ENCODE data around the gene AJUBA. TPM values are rescaled to one million over a fixed set of nuclear protein-coding genes. Genes with fewer than 3 reads are reported as not detected.
A peak's percentile ranks its signal among the peaks of the same experiment; 100 is the strongest.
"Not testable (repeated sequence)": the region's sequence is repeated elsewhere in the genome, so short reads cannot be mapped to it uniquely, and the experiment has no call there.

AJUBA gene
- polyA plus RNA-seq, 1 donor = 97.2 TPM

DNA sequence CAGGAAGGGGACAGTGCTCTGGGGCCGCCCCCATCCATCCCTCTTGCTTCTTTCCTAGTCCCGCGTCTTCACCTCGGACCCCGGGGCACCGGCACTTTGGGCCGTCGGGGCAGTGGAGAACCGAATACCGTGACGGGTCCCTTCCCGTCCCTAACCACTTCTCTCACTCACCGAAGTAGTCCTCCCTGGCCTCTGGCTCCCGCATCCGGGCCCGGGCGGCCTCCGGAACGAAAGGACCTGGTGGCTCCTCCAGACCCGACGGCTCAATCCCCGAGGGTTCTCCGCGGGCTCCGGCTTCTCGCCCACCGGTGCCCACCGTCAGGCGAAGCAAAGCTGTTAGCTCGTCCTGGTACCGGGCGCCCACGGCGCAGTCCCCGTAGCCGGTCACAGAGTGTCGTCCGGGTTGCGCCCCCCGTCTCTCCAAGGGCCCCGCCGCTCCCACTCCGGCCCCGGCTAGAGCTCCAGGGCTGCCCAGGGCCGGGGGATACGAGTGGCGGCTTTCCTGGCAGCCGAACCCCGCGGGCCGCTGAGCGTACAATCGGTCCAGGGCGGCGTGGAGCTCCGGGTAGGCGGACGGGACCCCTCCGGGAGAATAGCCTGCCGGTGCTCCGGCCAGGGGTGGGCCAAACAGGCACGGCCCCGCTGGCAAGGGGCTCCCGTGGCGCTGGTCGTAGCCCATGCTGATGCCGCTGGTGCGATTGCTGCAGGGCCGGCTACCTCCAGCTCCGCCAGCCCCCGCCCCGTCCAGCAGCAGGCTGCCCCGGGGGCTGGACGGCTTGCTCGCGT, 1.1 kb downstream of the AJUBA start:
- DNase-seq = no peak

GRCh38 chr14:22980672-22981089, 1.7 kb downstream of the AJUBA start:
- DNase-seq = peak; percentile 59

DNA sequence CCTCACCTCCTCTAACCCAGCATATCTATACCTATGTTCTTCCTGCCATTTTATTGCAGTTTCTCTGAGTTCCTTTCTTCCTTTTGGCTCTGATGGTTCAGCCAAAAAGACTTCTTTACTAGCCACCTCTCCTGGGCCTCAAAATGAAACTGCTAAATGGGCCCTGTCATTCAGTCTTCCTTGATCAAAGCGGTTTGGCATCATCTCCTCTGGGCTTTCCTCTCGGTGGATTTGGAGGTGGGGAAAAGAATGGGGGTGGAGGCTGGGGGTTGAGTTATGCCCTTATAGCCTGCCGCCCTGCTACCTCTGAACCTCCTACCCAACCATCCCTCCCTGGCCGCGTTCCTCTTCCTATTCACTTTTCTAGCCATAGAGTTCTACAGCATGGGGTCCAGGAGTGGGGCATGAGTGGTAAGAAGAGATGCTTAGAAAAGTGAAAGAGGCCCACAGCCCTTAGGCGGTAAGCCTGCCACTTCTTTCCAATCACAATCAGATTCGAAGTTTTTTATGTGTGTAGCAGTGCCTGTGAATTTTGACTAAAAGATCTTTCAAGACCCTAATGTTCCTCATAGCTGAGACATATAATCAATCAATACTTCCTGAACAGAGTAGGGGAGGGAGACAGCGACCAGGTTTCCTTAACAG, 2.5 kb downstream of the AJUBA start:
- DNase-seq = no peak

GRCh38 chr14:22978981-22979671, 3.2 kb downstream of the AJUBA start:
- no peak for DNase-seq

GRCh38 chr14:22978487-22978837, 3.9 kb downstream of the AJUBA start:
- DNase-seq = no peak

GRCh38 chr14:22977684-22978486, 4.5 kb downstream of the AJUBA start:
- peak; percentile 79 for DNase-seq

GRCh38 chr14:22977434-22977683, 5.0 kb downstream of the AJUBA start:
- DNase-seq = no peak

GRCh38 chr14:22976620-22977433, 5.5 kb downstream of the AJUBA start:
- DNase-seq = peak; percentile 33

DNA sequence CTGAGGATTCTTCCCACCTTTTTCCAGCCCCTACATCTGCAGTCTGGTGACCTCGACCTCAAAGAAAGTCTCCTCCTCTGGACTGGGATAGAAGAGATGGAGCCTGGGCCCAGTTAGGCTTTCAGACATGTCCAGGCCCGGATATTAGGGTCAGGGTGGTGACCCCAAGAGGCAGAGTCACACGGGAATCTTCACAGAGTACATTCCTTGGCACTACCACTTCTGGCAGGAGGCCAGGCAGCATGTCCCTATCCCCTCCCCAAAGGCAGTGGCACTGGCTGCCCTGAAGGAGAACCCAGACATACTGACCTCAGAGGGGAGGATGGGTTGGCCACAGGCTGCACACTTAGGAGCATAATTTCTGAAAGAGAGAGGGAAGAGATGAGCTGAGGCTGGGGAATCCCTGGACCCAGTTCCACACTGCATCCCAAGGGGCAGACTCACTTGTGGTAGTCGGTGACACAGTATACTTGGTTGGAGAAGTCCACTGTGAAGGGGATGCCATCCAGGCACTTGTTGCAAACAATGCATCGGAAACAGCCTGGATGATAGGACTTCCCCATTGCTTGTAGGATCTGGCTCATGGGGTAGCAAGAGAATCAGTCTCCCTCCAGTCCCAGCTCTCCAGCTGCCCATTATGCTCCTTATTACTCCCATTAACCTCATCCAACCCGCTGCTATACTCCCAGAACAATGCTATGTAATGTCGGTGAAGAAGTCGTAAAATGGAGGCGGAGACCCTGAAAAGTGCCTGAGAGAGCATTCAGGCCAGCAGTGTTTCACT, 7.6 kb downstream of the AJUBA start:
- DNase-seq = no peak

- peak; percentile 64 for DNase-seq
These were observed 8.9 kb downstream of the AJUBA start for GRCh38 chr14:22973217-22974032.

DNA sequence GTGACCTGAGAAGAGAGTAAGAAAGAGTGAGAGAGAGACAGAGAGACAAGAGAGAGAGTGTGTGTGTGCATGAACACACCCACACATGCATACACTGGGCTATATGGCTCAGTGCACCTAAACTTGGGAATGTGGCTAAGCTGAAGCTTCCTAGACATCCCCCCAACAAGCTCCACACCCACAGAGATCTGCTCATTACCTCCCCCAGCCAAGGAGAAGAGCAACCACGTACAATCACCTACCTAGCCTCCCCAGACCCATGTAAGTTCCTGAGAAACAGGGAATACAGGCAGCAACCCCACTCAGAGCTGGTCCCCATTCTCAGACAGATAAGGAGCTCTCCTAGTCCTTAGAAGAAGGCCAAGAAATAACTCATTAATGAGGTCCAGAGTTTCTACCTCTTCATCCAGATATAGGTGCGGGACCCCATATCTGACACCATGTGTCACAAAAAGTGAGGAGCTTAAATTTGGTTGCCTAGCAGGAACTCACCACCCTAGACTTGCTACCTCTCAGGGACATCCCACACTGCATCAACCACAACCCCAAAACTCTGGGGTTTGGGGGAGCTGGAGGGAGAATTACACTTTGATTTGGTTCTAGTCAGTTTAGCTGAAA, 9.9 kb downstream of the AJUBA start:
- no peak for DNase-seq

GRCh38 chr14:22971152-22971551, 11.2 kb downstream of the AJUBA start:
- no peak for DNase-seq

DNA sequence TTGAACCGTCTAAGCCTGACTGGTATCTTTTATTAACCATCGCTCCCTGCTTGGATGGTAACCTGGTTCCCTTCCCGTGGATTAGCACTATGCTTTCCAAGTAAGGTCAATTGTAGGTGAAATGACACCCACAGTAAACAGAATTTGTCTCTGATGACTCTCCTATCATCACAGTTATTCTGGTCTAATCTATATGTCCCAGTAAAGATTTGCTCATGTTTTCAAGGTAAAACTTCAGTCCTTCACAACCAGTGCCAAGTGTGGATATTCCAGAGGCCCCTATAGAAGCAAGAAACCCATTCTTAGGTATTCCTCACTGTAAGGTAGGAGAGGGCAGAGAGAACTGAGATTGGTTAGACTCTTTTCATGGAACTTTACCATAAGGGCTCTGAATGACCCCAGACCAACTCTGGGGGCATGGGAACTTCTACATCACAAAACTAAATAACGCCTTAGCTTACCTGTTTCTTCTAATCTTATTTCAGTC, 15.5 kb downstream of the AJUBA start:
- no peak for DNase-seq

- DNase-seq = not testable (repeated sequence)
These were observed 16.2 kb downstream of the AJUBA start for GRCh38 chr14:22965916-22966782.

- DNase-seq = no peak
These were observed 20.2 kb downstream of the AJUBA start for GRCh38 chr14:22962061-22962676.

- DNase-seq = no peak
These were observed 26.4 kb downstream of the AJUBA start for GRCh38 chr14:22955702-22956569.

- DNase-seq = no peak
These were observed 29.9 kb downstream of the AJUBA start for GRCh38 chr14:22952418-22952817.

All from left kidney (tissue), 2 donors.